OCI-LY7 (cell line): ENCODE data around the gene MTFR2. TPM values are rescaled to one million over a fixed set of nuclear protein-coding genes. Genes with fewer than 3 reads are reported as not detected.

Source experiments
- BruUV-seq: library from RNA; stranded (reverse); fragments of 400-500 nt; replicated peaks from 2 replicates; lab custom pipeline; 2021; lab: Mats Ljungman, UMichigan
- CTCF ChIA-PET: fragments of 300-600 bp; sonication (Branson Sonifier 250); formaldehyde crosslinking; loops from one replicate; lab custom pipeline; 2022; ENCODE audit warnings: antibody characterized with exemption; ENCODE audit not compliant: unreplicated experiment; lab: Charles Lee
- POLR2A ChIA-PET: fragments of 300-600 bp; sonication (Branson Sonifier 250); formaldehyde crosslinking; loops from one replicate; lab custom pipeline; 2022; ENCODE audit warnings: antibody characterized with exemption; lab: Charles Lee
- DNase-seq: peaks from one replicate; pipeline ENCODE4 v3.0.0-alpha.2; 2015; ENCODE audit warnings: low spot score
- H2AFZ ChIP-seq: fragments of 200-600 bp; sonication (generic), shearing (Covaris generic); 2 replicates; pipeline ENCODE4 v1.6.1; 2014; ENCODE audit warnings: mild to moderate bottlenecking, antibody characterized with exemption, low read length, moderate library complexity
- H3K27ac ChIP-seq: fragments of 200-600 bp; sonication (generic); 2 replicates; pipeline ENCODE4 v1.5.1; 2014; ENCODE audit warnings: mixed run types, low read depth, mild to moderate bottlenecking, moderate library complexity, low read length, inconsistent platforms; ENCODE audit not compliant: poor library complexity, severe bottlenecking
- H3K36me3 ChIP-seq: fragments of 200-600 bp; sonication (generic); 2 replicates; pipeline ENCODE4 v1.6.1; 2014; ENCODE audit warnings: mild to moderate bottlenecking, antibody characterized with exemption, low read length, moderate library complexity, mixed read lengths; ENCODE audit not compliant: insufficient read depth
- H3K4me1 ChIP-seq: fragments of 200-600 bp; sonication (generic); 2 replicates; pipeline ENCODE4 v1.5.1; 2014; ENCODE audit warnings: mild to moderate bottlenecking, low read length; ENCODE audit not compliant: insufficient read depth, poor library complexity, severe bottlenecking
- H3K4me2 ChIP-seq: fragments of 200-600 bp; sonication (generic); 2 replicates; pipeline ENCODE4 v1.6.1; 2014; ENCODE audit warnings: mild to moderate bottlenecking, low read length
- H3K4me3 ChIP-seq: fragments of 200-600 bp; sonication (generic); 2 replicates; pipeline ENCODE4 v1.5.1; 2014; ENCODE audit warnings: mild to moderate bottlenecking, low read depth, low read length; ENCODE audit not compliant: poor library complexity, severe bottlenecking
- H3K79me2 ChIP-seq: fragments of 200-600 bp; sonication (generic); 2 replicates; pipeline ENCODE4 v1.6.1; 2016; ENCODE audit warnings: low read depth, mild to moderate bottlenecking, low read length, moderate library complexity, mixed read lengths; ENCODE audit not compliant: insufficient read depth
- H3K9me2 ChIP-seq: fragments of 200-600 bp; sonication (generic); 2 replicates; pipeline ENCODE4 v1.6.1; 2016; ENCODE audit warnings: mild to moderate bottlenecking, low read length, mixed read lengths; ENCODE audit not compliant: insufficient read depth
- H3K9me3 ChIP-seq: fragments of 200-600 bp; sonication (generic); 2 replicates; pipeline ENCODE4 v1.6.1; 2014; ENCODE audit warnings: mild to moderate bottlenecking, mixed run types, low read length, mixed read lengths
- H4K20me1 ChIP-seq: fragments of 200-600 bp; sonication (generic); 2 replicates; pipeline ENCODE4 v1.6.1; 2014; ENCODE audit warnings: mild to moderate bottlenecking, antibody characterized with exemption, low read length, moderate library complexity, mixed read lengths; ENCODE audit not compliant: insufficient read depth
- EZH2phosphoT487 ChIP-seq: fragments of 200-600 bp; sonication (generic); IDR thresholded peaks from 2 replicates; pipeline ENCODE4 v1.6.1; 2018; ENCODE audit warnings: low read depth, borderline replicate concordance, mild to moderate bottlenecking, mixed run types, antibody characterized with exemption, low read length, moderate library complexity, mixed read lengths
- intact Hi-C: fragments of 100-400 bp; cut with micrococcal nuclease; formaldehyde crosslinking; loops from one replicate; pipeline ENCODE4 v1.10.0; 2022; ENCODE audit not compliant: unreplicated experiment
- total RNA-seq, 2 experiments: library from RNA; depleted of rRNA in 1 of 2; stranded (reverse); fragments of >200 nt in 1 of 2; shearing (Covaris generic) in 1 of 2; gene quantifications; 2 replicates each; pipeline ENCODE4 v1.2.3, GENCODE V29; 2014 to 2022
- TF ChIP-seq, protein P1 (sequence below): fragments of 200-600 bp; sonication (generic); conservative IDR thresholded peaks from 2 replicates; pipeline ENCODE4 v1.5.1; 2014; ENCODE audit warnings: mild to moderate bottlenecking, antibody characterized with exemption, low read length, moderate library complexity, mixed read lengths

The MTFR2 gene
- total RNA-seq, 2 experiments from 2014 or later: 9.3 to 32.9 TPM

GRCh38 chr6:136192902-136193301 is 57.2 kb downstream of the MTFR2 start:
- H4K20me1 ChIP-seq: no peaks in the 10 kb centered on the region
- no TSS peak for BruUV-seq
- H3K27ac ChIP-seq: no peak overlapping the region
- H3K4me1 ChIP-seq: no peaks in the 10 kb centered on the region
- H3K79me2 ChIP-seq: no peaks in the 10 kb centered on the region
- DNase-seq: no peak
- no peaks in the 10 kb centered on the region for H3K9me2 ChIP-seq
- no peak overlapping the region for H2AFZ ChIP-seq
- TF ChIP-seq, protein P1, sequence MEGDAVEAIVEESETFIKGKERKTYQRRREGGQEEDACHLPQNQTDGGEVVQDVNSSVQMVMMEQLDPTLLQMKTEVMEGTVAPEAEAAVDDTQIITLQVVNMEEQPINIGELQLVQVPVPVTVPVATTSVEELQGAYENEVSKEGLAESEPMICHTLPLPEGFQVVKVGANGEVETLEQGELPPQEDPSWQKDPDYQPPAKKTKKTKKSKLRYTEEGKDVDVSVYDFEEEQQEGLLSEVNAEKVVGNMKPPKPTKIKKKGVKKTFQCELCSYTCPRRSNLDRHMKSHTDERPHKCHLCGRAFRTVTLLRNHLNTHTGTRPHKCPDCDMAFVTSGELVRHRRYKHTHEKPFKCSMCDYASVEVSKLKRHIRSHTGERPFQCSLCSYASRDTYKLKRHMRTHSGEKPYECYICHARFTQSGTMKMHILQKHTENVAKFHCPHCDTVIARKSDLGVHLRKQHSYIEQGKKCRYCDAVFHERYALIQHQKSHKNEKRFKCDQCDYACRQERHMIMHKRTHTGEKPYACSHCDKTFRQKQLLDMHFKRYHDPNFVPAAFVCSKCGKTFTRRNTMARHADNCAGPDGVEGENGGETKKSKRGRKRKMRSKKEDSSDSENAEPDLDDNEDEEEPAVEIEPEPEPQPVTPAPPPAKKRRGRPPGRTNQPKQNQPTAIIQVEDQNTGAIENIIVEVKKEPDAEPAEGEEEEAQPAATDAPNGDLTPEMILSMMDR: no peak
- TF ChIP-seq EZH2phosphoT487: no peak
- no peaks in the 10 kb centered on the region for H3K9me3 ChIP-seq
- H3K4me3 ChIP-seq: no peak overlapping the region
- no peak overlapping the region for H3K4me2 ChIP-seq
- no peaks in the 10 kb centered on the region for H3K36me3 ChIP-seq
- POLR2A ChIA-PET: no interaction called here
- intact Hi-C loops: no loop called here
- CTCF ChIA-PET: no interaction called here

DNA sequence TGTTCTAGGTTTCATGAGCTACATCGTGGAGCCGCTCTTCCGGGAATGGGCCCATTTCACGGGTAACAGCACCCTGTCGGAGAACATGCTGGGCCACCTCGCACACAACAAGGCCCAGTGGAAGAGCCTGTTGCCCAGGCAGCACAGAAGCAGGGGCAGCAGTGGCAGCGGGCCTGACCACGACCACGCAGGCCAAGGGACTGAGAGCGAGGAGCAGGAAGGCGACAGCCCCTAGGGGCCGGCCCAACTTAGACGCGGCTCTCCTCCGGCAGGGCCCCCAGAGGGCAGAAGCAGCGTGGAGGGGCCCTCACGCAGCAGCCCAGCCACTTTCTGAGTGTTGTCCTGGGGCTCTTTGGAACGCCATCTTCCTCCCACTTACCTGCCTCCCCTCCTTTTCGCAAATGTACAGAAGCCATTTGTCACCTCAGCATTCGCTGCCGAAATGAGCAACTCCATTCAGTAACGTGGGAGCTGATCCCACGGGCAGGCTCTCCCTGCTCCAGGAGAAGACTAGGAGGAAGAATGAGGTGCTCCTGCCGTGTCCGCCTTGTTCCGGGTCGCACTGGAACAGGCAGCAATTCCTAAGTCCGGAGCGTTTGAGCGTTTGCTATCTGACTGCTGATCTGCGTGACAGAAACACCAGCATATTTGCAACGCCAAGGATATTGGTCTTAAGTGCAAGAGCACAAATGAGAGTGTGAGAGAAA is 58.4 kb downstream of the MTFR2 start:
- Histone ChIP-seq H2AFZ (no peak overlapping the region), H3K36me3 (no peaks in the 10 kb centered on the region), H4K20me1 (no peaks in the 10 kb centered on the region), H3K4me1 (no peaks in the 10 kb centered on the region), H3K9me2 (no peaks in the 10 kb centered on the region), H3K4me3 (no peak overlapping the region), H3K27ac (no peak overlapping the region), H3K9me3 (no peaks in the 10 kb centered on the region), H3K79me2 (no peaks in the 10 kb centered on the region), H3K4me2 (no peak overlapping the region)
- CTCF ChIA-PET: no interaction called here
- DNase-seq: no peak
- intact Hi-C loops: no loop called here
- no TSS peak for BruUV-seq
- TF ChIP-seq, protein P1: no peak
- TF ChIP-seq EZH2phosphoT487: no peak
- POLR2A ChIA-PET: interaction anchor here (0.6 kb wide), 1 partner anchor 430 kb away, joined by 3 read pairs; no protein-coding TSS in a partner anchor

- no peak overlapping the region for H3K4me3 ChIP-seq
- TF ChIP-seq, protein P1: no peak
- no peak for TF ChIP-seq EZH2phosphoT487
- H3K9me2 ChIP-seq: no peaks in the 10 kb centered on the region
- no peaks in the 10 kb centered on the region for H3K9me3 ChIP-seq
- BruUV-seq: no TSS peak
- no peaks in the 10 kb centered on the region for H4K20me1 ChIP-seq
- H3K4me1 ChIP-seq: peaks cover 8% of the 10 kb centered on the region
- no peak overlapping the region for H3K27ac ChIP-seq
- CTCF ChIA-PET: no interaction called here
- intact Hi-C loops: no loop called here
- H3K36me3 ChIP-seq: no peaks in the 10 kb centered on the region
- POLR2A ChIA-PET: no interaction called here
- no peak overlapping the region for H2AFZ ChIP-seq
- H3K79me2 ChIP-seq: no peaks in the 10 kb centered on the region
- DNase-seq: no peak
- H3K4me2 ChIP-seq: no peak overlapping the region
These were observed 61.0 kb downstream of the MTFR2 start for GRCh38 chr6:136189104-136189503.
